Kidney tubule cell (primary cell): ENCODE results near the gene COL12A1.
A peak's percentile ranks its signal among the peaks of the same experiment; 100 is the strongest.

ENCODE experiments used
- DNase-seq: peaks from one replicate; pipeline ENCODE4 v3.0.0-alpha.2; 2018; ENCODE audit warnings: low spot score

Gene COL12A1

DNA sequence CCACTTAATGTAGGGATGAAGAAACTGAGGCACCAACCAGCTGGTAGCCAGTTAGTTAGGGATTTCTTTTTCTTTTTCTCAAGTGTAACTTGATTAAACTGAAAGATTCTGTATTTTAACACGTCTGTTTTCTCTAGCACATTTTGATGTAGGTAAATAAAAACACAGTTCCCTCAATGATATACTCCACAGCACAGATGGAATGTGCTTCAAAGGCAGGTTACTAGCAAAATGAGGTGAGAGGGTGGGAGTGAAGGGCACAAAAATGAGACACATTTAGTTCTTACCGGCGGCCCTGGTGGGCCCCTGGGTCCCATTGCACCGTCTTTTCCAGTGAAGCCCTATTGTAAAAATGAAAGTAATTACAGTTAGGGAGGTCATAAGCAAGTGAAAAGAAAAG lies 108.9 kb downstream of the COL12A1 start:
- DNase-seq: peak; percentile 30

- no peak for DNase-seq
Measured at GRCh38 chr6:75094614-75095200, 111.1 kb downstream of the COL12A1 start.

GRCh38 chr6:75091467-75092190 lies 114.2 kb downstream of the COL12A1 start:
- no peak for DNase-seq

- no peak for DNase-seq
Measured at GRCh38 chr6:75090576-75090975, 115.3 kb downstream of the COL12A1 start.

DNA sequence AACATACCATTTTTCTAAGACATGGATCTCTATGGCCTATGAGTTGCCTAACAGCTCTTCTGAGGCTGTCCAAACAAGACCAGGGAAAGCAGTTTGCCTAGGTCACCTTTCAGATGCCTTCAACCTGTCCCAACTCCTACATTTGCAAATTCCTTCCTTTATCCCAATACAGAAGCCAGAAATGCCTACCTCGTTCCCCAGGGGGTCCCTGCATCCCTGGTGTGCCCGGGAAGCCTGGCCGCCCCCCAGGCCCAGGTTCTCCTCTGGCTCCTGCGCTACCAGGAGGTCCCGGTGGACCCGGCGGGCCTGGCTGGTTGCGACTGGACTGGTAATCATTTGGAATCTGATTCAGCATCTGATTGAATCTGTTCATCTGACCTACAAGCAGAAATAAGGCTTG lies 115.9 kb downstream of the COL12A1 start:
- DNase-seq: no peak

- DNase-seq: no peak
Measured at GRCh38 chr6:75089151-75089897, 116.5 kb downstream of the COL12A1 start.

GRCh38 chr6:75085931-75086635 lies 119.8 kb downstream of the COL12A1 start:
- DNase-seq: peak; percentile 54

DNA sequence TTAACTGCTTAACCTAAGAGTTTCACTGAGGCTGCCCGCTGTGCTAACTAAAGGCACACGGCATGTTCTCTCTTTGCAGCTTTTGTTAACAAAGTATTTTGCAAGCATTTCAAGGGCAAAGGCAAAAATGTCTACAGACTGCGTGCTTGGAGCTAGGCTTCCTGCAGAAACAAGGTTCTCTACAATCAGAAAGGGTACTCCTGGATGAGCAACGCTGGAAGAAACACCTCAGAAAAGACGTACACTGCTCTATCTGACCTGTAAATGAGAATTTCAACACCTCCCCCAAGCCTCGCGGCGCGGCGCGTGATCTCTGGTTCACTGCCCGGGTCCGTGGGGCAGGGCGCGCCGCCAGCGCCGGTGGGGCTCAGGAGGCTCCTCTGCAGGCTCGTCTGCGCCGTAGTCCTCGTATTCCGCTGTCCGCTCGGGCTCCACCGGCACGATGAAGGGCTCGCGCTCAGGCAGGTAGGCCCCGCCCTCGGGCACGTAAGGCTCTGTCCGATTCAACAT lies 120.9 kb downstream of the COL12A1 start:
- DNase-seq: peak; percentile 53

DNA sequence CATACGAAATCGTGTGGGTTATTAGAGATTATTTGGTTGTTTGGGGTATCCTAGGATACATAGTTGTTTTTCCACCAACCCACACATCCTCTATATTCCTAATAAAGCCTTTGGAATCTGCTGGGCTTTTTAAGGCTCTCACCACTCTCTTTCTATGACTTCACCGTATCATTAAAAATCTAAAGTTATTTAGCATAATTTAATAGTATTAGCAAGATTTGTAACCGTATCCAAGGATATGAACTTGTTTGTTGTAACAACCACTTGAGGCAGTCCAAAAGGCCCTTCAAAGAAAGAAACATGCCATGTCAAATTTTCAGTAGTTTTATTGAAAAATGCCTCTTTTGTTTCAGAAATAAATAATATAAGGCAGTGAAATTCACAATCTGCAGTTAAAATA lies 121.8 kb downstream of the COL12A1 start:
- no peak for DNase-seq

GRCh38 chr6:75081921-75082320 lies 123.9 kb downstream of the COL12A1 start:
- DNase-seq: no peak

DNA sequence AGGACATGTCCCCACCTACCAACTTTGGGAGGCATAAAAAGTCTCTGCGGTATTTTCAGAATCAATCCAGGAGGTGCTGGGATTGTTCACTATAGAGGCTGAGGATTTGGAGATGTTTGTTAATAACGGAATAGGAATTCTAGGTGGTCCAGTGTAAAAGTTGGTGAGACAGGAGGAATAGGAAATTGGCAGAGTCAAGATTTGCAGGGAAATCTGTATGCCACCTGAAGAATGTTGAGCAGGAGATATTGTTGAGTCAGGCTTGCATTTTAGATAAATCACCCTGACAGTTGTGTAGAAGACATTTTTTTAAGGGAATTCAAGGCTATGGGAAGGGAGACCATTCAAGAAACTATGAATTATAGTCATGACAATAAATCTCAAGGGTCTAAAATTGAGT lies 124.8 kb downstream of the COL12A1 start:
- no peak for DNase-seq

- no peak for DNase-seq
Measured at GRCh38 chr6:75079589-75079988, 126.3 kb downstream of the COL12A1 start.

DNA sequence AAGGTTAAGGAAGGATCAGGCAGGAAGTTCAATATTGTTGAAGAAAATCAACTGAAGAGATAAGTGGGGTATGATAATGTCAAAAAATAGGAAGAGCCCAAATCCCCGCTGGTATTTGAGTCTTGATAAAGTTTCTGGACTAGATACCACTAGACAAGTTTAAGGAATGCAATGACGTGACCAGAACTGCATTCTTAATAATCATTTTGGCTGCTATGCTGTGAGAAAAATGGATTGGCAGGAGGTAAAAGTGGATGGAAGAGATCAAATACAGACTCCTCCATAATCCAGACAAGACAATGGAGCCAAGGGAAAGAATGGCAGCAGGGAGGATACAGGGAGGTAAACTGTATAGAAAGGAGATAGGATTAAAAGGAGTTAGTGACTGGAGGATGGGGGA lies 128.2 kb downstream of the COL12A1 start:
- DNase-seq: no peak

DNA sequence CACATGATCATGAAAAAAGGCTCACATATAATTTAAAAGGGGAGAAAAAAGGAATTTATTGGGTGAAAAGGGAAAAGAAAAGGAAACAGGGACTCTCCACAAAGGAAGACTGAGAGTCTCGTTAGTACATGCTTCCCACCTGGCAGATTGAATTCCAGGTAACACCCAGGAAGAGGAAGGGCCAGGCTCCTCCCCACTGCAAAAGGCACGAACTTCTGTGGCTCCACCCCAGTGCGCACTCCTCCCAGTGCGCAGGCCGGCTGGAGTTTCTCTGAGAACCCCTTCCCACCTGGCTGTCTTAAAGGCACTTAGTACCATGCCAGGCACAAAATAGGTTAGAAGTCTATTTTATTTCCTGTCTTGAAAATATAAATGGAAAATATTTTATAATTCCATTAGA lies 129.8 kb downstream of the COL12A1 start:
- no peak for DNase-seq

GRCh38 chr6:75070244-75070643 lies 135.6 kb downstream of the COL12A1 start:
- no peak for DNase-seq

DNA sequence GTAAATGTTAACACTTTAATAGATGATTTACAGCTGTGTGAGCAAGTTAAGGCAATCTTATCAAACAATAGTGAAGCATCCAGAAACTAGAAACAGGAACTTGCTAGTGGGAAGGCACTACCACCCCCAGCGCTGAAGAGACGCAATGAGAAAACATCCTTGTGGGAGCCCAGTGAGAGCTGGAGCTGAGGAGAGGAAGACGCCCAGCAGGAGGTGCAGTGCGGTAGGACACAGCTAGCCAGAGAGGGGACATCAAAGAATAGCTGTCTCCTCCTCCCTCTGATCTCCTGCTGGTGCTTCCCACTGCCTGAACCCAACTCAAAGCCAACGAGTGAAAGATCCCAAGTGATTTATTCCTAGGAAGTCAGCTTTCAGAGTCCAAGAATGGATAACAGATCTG lies 140.3 kb downstream of the COL12A1 start:
- DNase-seq: peak; percentile 23

DNA sequence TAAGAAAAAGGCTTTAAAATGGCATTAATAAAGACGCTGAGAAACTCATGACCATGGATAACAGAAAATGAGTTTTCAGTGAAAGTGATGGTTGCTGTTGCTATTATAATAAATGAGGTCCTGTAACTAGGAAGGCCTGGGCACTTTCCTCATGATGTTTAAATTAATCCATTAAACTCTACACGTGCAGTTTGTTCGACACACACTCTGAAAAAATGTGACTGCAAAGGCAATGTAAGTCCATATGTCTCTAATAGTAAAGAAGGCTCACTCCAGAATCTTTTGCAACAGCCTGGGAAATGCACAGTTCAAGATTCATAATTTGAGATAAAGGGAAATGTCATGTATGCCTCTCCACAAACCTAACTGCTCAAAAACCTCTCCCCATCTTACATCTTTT lies 153.4 kb downstream of the COL12A1 start:
- DNase-seq: no peak

DNA sequence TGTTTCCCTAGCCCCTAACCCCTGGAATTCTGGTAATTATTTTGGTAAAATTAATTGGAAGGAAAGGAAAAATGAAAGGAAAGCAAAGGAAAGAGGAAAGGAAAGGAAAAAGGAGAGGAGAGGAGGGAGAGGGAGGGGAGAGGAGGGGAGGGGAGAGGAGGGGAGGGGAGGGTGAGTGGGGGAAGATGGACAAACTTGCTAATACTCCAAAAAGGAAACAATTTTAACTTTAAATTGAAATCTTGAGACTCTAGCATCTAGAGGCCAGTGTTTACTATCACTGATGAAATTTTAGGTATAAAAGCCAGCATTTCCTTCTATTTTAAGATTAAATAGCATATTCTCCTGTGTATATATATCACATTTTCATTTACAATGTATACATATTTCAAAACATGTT lies 156.5 kb downstream of the COL12A1 start:
- no peak for DNase-seq

- DNase-seq: peak; percentile 3
Measured at GRCh38 chr6:75044846-75045245, 161.0 kb downstream of the COL12A1 start.

DNA sequence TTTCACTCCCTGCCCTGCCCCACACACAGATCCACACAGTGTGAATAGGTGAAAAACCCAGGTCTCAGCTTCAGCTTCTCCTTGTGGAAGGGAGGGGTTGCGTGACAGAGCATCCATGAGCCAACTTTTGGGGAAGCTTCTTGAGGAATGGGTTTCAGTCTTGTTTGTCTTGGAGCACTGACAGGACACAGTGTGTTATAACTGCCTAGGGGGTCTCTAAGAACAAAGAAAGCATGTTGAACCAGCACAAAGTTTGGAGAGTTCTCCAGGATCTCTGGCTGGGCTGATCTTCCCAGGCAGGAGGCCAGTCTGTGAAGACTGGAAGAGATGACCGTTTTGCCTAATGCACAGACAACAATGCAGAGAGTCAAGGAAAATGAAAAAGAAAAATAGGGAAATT lies 164.5 kb downstream of the COL12A1 start:
- no peak for DNase-seq
